TTC549 (cell line): ENCODE results near the gene ANKRD2.
A peak's percentile ranks its signal among the peaks of the same experiment; 100 is the strongest.

ENCODE experiments used
- FAIRE-seq: peaks from 2 replicates; lab custom pipeline; 2012; peaks lifted over from hg19 to GRCh38; lab: Jason Lieb, UNC

The ANKRD2 gene

DNA sequence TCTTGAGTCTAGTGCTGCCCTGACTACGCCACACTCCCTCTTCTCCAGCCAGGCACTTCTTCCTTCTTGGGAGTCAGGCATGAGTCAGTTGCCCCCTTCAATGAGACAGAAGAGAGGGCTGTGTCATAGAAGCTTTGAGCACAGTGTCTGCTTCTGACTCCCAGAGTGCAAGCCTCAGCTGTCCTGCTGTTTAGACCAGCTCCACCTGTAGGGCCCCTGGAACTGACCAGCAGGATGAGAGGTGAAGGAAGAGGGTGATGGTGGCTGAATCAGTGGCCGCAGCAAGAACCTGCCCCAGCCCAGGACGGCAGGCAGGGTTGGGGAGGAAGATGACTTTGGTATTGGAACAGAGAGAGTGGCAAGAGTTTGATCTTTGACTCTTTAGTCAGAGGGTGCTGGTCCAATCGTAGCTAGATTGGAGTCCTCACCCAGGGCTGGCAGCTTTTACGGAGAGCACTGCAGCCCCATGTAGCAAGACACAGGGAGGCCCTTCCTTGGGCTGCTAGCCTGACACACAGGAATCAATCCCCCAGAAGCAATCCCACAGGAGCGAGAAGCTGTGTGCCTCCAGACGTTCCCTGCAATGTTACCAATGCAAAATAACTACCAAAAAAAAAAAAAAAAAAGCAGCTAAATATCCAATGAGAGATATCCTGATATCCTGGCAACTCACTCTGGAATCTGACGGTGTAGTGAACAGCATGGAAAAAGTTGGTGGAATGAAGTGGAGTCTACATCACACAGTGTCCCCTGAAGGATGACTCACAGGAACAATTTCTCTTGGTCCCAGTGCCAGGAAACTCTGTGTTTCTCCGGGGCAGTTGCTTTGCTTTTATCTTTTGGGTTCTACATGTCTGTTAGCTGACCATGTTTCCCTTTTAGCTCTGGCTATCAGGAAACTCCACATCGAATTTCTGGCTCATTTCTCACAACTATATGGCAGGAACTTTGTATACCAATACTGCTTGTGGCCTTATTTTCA lies 23.8 kb downstream of the ANKRD2 start:
- no peak for FAIRE-seq

DNA sequence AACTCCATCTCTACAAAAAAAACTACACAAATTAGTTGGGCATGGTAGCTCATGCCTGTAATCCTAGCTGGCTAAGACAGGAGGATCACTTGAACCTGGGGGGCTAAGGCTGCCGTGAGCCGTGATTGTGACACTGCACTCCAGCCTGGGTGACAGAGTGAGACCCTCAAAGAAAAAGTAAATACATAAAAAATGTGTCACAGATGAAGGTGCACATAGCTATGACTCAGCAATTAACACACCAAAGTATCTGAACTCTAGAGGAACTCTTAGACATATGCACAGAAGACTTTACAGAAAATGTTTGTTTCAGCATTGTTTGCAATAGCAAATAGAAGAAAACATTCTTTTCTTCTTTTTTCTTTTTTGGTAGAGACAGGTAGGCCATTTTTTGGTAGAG lies 25.2 kb downstream of the ANKRD2 start:
- FAIRE-seq, result no peak

- no peak for FAIRE-seq
Measured at GRCh38 chr10:97598407-97599271, 26.1 kb downstream of the ANKRD2 start.

- no peak for FAIRE-seq
Measured at GRCh38 chr10:97599272-97599619, 26.7 kb downstream of the ANKRD2 start.

- no peak for FAIRE-seq
Measured at GRCh38 chr10:97600616-97601015, 28.0 kb downstream of the ANKRD2 start.

- no peak for FAIRE-seq
Measured at GRCh38 chr10:97601268-97602215, 29.0 kb downstream of the ANKRD2 start.

- no peak for FAIRE-seq
Measured at GRCh38 chr10:97607095-97607636, 34.6 kb downstream of the ANKRD2 start.

DNA sequence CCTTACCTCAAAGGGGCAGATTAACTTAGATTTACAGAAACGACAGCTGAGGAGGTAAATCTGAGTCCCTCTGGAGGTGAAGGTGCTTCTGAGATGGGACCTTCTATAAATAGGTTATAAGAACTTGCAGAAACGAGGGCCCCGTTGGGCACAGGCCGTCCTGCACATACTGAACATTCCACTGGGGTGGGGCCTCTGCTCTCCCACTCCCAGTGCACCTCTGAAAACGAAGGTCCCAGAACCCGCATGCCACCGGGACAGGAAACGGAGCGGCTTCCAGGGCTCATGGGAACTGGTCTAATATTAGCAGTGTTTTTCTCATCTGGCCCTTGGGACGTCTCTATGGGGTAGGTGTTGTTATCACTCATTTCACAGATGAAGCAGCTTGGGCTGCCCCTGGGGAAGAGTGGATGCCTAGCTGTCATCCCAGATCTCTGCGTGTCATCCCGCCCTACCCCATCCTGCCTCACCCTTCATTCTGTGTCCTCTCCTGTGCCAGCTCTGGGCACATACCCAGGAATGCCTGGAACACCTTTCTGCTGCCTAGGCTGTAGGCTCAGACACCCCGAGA lies 36.5 kb downstream of the ANKRD2 start:
- no peak for FAIRE-seq

- FAIRE-seq, result no peak
Measured at GRCh38 chr10:97611473-97611872, 38.9 kb downstream of the ANKRD2 start.

GRCh38 chr10:97612386-97612785 lies 39.8 kb downstream of the ANKRD2 start:
- FAIRE-seq, result peak; percentile 76

DNA sequence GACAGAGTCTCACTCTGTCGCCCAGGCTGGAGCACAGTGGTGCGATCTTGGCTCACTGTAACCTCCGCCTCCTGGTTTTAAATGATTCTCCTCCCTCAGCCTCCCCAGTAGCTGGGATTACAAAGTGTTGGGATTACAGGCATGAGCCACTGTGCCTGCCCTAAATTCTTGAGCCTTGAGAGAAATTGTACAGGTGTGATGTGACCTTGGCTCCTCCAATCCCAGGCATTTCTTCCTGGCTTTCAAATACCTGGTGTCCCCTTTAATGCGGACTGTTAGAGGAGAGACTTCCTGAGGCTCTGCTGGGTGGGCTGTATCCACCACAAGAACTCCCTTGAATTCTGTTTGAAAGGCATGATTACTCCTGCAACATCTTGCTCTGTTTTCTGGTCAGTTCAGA lies 45.7 kb downstream of the ANKRD2 start:
- no peak for FAIRE-seq

DNA sequence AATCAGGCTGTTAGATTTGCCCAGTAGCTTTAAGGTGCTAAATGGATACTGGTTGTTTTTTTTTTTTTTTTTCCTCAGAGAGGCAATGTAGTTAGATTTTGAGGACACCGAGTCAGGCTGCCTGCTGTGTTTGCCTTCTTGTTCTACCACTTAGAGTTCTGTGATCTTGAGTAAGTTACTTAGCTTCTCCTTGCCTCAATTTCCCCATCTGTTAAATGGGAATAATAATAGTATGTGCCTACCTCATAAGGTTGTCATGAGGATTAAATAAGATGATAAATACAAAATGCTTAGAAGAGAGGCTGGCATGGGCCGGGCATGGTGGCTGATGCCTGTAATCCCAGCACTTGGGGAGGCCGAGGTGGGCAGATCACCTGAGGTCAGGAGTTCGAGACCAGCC lies 46.2 kb downstream of the ANKRD2 start:
- FAIRE-seq, result no peak

DNA sequence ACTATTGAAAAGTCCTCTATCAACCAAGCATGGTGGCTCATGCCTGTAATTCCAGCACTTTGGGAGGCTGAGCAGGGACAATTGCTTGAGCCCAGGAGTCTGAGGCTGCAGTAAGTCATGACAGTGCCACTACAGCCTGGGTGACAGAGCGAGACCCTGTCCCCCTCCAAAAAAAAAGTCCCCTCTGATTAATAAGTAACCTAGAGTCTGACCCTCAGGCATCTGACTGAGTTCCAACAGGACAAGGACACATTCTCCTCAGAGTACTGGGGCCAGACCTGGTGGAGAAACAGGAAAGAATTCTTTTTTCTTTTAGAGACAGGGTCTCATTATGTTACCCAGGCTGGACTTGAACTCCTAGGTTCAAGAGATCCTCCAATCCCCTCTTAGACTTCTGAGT lies 50.7 kb downstream of the ANKRD2 start:
- no peak for FAIRE-seq

DNA sequence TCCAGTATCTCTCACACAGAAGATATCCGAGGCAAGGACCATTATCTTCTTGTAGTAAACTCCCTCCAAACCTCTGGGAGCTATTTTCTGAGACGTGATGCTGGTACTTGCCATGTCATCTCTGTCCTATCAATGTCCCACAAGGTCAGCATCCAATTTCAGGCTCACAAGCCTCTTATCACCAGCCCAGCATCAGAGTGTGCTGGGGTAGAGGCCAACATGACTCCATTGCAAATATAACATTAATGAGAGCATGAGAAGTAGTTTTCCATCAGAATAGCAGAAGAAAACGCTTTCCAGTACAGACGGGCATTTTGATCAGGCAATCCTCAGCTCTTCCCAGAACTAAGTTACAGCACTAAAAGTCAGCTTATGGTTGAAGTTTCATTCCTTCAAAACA lies 55.2 kb downstream of the ANKRD2 start:
- no peak for FAIRE-seq

DNA sequence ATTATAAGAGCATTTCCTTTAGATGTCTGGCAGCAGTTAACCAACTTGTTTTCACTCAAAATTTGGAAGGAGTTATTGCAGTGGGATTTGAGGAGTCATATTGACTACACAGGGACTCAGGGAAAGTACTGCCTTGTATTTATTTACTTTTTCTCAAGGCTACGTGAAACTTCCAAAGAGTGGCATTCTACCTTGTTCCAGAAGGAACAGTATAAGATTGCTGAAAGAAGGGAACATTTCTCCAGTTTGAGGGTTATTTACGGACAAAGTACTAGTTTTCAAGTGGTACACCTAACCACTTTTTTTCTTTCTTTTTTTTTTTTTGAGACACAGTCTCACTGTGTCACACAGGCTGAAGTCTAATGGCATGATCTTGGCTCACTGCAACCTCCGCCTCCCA lies 55.6 kb downstream of the ANKRD2 start:
- no peak for FAIRE-seq

- no peak for FAIRE-seq
Measured at GRCh38 chr10:97629289-97629688, 56.7 kb downstream of the ANKRD2 start.

GRCh38 chr10:97631098-97631497 lies 58.5 kb downstream of the ANKRD2 start:
- FAIRE-seq, result no peak

DNA sequence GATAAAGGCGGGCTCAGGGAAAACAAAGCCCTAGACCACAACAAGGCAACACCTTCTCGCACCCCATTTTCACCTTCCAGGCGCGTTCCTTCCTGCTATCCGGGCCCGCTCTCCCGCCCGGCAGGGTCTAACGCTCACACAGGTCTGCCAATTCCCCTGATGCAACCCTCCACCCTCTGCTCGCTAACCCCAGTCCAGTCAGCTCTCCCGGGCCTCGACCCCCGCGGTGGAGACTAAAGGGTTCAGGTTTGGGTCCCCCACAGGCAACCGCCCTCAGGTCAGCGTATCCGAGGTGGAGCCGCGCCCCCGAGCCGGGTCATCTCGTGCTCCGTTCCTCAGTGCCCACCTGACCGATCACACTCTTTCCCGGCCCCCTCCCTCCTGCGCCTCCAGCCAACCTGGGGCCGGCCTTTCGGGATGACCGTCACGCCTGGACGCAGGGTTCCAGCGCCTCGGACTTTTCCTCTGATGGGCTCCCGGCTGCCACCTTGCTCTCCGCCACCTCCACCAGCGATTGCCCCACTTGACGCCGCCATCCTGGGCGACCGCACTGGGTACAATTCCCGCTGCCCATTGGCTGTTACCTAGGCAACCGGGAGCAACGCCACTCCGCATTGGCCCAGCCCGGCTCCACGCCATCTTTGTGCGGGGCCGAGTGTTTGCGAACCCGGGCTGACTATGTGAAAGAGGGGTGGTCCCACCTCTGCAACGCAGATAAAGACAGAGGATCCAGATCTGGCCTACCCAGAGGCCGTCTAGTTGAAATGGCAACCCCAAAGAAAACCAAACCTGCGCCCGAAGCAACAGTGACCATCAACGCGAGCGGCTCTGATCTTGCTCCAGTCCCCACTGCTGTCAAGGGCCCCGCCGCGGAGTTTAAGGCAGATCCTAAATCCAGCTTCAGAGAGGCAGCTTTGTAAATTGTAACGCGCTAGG lies 60.6 kb downstream of the ANKRD2 start, which contains the start of gene MORN4:
TSS of gene MORN4 (minus strand) at position 552 of the 936 bp plus-strand sequence. CDS start 13,847 bp downstream, outside the sequence.
- no peak for FAIRE-seq
